DMS114 treated with DMSO at 0.1 percent for 48 hours (cell line): Measurements from ENCODE around the gene SLU7.
A peak's percentile ranks its signal among the peaks of the same experiment; 100 is the strongest.

Experiments
- DNase-seq: peaks from one replicate; lab custom pipeline; 2025; ENCODE audit not compliant: unreplicated experiment; lab: John Stamatoyannopoulos, UW

The SLU7 gene

DNA sequence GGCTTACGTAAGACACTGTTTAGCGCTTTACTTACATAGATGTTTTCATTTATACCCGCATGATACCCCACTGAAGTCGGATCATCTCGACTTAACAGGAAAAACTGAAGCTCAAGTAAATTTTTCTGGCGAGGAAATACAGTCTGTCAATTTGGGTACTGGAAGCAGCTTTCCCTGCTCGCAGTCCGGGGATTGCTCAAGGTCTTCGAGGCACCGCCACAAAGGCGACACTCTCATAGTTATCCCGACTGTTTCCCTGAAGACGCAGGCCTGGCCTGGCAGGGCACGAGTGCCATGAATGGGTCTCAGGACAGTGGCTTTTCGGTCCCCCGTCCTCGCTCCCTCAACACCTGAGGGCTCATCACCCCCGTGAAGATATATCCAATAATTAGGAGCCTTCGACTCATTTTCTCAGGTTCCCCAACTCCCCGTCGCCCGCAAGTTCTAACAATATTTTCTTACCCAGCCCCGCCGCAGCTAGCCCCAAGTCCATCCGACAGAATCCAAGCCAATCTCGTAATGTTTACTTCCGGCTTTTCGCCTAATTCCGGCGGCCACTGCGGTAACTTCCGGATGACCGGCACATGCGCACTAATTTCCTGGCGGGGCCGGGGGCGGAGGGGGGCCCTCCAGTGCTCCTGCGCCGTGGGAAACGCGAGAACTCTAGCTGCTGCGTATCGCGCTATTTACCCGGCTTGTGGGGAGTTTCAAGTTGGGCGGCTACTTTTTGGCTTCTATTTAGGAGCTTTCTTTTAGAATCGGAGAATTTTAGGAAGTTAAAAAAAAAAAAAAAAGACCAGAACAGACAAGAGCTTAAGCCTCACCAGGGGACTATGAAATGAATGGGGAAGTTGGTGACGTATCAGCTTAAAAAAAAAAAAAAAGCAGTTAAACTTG is at the start of gene SLU7:
TSS of gene SLU7 (minus strand) at position 521 of the 897 bp plus-strand sequence. CDS start 3,787 bp downstream, outside the sequence.
- DNase-seq = peak; percentile 95

DNA sequence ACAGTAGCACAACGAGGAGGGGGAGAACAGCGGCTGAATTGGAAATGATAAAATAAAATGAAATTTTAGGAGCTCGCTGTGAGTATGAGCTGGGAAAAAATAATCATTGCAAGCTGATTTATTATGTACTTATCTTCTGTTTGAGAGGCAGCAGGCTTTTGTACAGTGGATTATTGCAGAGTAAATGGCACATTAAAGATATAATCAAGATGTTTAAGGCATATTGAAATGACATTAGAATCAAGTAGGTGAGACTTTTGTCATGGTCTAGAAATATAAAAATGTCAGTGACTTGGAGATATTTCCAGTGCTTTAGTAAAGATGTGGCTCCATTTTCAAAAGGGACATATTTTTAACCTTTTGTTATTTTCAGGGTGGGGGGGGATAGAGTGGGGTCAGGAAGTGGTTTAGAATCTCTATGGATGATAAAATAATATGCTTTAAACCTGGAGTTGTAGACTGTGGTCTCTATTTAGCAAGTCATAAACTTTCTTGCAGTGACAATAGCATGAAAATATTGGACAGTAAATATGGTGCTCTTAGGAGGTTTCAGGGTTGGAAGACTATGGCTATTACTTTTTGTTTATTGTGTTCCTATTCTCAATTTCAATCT is 49.6 kb upstream of the SLU7 start:
- no peak for DNase-seq

DNA sequence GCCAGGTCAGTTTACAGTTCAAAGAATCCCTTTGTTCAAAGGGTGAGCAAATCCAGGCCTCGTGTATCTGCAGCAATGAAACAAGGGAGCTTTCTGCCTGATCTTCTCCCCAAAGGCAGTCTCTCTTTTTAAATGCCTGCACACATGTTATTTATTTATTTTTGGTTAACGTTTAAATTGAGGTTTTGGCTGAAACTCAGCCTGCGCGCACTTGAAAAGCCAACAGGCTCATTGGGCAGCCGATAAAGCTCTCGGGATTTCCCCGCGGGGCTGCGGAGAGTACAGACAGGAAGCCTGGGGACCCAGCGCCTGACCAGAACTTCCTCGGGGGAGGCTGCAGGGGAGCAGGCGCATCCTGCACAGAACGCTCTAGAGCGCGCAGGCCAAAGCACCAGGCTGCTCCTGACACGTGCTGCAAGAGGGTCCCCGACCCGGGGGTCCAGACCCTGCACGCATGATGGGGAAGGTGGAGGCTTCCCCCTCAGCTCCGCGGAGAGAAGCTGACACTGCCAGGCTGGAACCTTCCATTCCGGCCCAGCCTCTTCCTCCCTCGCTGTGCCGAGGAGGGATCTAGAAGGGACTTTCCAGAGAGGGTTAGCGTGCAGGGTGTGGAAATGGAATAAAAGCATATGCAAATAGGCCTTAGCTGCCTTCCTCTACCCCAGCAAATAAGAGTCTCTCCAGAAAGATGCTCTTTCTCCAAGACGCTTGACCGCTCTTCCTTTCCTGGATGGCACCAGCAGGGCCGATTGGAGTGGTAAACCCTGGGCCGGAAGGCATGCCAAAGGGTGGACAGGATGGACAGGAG is 48.9 kb upstream of the SLU7 start:
- no peak for DNase-seq

DNA sequence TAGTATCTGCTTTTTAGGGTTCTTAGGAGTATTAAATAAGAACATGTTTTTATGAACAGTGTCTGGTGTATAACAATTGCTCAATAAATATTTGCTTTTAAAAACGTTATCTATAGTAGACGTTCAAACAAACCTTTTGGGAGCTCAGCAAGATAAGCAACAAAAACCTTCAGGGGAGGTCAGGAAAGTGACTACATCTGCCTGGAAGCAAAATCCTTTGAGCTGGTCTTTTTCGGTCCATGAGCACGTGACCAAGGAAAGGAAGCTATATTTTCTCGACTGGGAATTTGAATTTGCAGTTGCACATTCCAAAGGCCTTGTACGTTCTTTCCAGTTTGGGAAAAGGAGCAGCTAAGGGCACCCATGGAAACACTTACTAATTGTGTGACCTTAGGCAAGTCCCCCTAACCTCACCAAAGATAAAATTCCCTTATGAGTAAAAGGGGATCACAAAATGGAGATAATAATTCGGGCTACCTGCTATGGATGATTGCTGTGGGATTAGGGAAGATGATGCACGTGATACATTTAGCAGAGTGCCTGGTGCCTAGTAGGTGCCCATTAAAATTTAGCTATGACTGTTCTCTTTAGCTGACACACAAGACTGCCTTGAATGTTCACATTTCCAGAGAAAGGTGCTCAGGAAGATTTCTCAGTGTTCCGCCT is 48.1 kb upstream of the SLU7 start:
- no peak for DNase-seq

DNA sequence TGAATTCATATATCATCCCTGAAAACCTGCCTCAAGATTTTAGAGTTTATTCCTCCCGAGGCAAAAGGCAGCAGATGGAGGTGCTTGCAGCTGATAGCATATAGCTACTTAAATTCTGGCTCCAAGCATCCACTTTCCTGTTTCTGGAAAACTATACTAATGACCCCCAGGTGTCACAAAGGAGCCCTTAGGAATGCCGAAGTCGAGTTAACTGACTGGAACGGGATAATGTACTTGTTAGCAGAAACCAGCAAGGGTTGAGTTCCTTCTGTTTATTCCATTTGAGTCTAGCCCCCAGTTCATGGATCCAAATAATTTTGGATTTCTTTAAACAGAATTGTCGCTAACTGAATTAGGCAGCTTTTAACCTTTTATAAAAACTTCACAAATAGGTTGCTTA is 47.2 kb upstream of the SLU7 start:
- no peak for DNase-seq

DNA sequence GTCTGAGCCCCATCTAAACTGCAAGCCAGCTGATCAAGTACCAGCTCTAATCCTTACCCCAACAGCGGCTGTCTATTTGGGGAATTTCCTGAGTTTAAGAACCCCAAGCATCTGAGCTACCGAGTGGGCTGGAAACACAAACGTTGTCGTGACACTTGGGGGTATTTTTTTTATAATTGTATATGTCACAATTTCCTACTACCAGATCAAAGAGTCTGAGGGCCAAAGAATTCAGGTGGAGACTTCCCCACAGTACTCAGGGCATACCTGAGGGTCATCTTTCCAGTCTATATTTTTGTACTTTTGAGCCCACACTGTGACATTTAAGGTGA is 45.6 kb upstream of the SLU7 start:
- DNase-seq = no peak

DNA sequence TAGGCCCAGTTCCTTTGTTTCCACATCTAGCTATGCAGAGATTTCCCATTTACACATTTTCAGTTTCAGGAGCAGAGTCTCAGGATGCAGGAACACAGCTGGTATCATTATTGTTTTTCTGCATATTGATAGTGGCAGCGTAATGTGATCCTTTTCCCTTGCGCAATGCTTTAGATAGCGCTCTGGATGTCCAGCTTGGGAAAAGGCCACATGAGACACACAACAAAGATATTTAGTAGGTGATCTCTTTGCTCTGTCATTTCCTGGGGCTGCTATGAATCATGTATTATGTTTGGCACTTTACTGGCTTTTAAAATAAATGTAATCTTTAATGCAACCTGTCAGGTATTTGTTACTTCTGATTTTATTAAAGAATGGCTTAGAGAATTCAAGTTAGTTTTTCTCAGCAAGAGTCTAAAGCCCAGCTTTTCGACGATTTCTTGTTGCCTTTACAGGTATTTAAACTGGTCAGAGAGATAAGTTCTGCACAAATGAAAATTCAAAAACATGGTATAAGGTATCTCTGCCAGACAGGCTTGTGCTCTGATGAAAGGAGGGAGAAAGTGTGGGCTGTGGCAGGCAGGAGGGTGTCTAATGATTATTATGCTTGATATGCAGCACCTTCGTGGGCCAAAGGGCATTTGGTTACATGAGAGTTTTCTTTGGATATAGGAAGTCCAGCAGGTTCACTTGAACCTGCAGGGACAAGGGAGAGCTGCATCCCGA is 45.0 kb upstream of the SLU7 start:
- no peak for DNase-seq

DNA sequence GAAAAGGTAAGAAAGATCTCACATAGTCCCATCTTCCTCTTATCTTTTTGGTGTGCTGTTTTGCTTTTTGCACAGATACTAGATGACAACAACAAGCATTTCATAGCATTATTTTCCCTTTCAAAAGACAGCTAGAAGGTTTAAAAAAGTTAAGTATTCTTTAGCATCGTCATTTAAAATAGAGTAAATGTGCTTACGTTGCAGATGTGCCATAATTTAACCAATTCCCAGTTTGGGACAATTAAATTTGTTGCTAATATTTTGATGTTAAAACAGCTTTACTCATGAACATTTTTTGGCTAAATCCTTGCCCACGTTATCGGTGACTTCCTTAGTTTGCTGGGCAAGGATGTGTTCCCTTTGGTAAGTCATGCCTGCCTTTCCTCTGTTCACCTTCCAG is 44.3 kb upstream of the SLU7 start:
- DNase-seq = no peak

DNA sequence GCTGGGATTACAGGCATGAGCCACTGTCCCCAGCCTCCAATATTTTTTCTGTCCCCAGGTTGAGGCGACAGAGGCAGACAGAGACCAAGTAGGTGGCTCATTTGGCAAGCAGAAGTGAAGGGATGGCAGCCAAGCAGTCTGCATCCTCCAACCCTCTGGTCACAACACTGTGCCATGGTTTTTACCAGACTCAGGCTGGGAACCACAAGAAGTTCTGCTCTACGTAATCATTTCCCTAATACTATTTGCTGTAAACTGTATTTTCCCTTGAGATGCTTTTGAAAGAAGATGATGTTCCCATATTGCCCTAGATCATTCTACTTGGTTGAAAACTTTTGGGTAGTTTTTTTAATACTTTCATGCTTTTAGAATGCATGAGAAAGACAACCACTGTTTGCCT is 43.3 kb upstream of the SLU7 start:
- DNase-seq = no peak

DNA sequence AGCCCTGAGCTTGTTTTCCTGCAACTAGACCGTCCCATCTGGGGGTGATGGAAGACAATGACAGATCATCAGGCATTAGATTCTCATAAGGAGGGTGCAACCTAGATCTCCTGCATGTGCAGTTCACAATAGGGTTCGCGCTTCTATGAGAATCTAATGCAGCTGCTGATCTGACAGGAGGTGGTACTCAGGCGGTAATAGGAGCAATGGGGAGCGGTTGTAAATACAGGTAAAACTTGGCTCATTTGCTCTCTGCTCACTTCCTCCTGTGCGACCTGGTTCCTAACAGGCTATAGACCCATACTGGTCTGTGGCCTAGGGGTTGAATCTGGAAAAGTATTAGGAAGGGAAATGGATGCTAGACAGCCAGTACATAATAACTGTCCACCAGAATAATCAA is 42.5 kb upstream of the SLU7 start:
- no peak for DNase-seq

DNA sequence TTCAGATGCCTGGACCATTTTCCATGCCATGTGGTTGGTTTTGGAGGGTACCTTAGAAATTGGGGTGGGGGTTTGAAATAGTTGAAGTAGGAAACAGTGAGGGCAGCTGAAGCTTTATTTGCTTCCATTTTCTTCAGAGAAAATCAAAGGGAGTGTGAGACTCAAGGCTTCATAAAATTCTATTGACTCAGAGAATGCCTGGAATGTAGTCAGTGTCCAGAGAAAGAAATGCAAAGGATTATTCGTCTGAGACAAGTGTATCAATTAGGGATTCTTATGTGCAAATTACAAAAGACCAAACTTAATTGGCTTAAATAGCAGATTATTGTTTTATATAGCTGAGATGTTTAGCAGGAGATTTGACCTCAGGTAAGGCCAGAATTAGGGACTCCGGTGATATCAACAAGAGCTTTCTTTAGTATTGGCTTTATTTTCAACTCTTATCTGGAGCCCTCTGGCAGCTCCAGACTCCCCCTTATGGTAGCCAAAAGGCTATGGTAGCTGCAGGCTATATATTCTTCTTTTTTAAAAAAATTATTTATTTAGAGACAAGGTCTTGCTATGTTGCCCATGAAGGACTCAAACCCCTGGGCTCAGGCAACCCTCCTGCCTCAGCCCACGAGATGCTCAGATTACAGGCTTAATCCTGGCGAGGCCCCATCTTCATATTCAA is 41.6 kb upstream of the SLU7 start:
- no peak for DNase-seq

DNA sequence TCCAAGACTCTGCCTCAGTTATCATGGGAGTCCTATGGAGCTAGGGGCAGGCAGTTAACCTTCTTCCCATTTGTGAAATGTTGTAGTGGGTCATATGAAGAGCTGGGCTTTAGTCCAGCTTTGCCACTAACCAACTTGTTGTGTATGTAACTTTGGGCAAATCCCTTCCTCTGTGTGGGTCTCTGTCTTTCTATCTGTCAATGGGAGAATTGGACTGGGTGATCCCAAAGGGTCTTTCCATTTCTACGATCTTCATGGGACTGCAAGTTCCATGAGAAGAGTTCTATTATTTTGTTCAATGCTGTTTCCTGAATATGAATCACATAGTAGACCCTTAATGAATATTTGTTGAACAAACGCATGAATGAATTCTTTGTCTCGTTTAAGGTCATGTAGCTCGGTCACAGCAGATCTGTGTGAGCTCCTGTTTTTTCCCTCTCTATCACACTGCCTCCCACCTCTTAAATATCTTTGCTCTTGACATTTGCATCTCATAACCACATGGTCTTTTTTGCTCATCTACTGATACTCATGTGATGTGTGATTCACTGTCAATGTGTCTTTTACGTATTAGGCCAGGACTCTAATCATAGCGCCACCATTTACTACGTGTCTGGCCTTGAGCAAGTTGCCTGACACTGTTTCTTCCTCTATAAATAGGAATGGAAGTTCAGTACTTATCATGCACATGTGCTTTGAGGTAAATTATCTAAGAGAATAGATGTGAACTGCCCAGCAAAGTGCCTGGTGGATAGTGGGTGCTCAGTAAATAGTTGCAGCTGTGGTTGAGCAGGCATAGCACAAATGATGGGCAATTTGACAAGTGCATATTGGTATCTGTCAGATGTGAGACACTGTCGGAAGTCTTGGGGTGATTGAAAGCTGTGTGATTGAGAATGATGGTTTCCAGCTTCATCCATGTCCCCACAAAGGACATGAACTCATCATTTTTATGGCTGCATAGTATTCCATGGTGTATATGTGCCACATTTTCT is 40.2 kb upstream of the SLU7 start:
- no peak for DNase-seq

DNA sequence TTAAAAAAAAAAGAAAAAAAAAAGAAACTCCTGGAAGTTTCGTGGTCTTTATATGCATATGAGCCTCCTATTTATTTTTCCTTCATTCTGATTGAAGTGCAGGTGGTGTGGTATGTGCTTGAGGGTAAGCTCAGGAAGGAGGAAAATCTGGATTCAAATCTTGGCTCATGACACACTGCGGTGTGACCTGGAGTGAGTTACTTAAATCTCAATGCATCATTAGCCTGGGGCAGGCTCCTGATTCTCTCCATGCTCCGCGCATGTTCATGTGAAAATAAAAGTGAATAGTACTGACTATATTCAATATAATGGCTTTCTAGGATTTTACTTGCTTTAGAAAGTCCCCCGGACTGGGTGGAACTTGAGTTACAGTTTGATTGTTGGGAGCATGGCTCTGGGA is 38.4 kb upstream of the SLU7 start:
- DNase-seq = no peak

DNA sequence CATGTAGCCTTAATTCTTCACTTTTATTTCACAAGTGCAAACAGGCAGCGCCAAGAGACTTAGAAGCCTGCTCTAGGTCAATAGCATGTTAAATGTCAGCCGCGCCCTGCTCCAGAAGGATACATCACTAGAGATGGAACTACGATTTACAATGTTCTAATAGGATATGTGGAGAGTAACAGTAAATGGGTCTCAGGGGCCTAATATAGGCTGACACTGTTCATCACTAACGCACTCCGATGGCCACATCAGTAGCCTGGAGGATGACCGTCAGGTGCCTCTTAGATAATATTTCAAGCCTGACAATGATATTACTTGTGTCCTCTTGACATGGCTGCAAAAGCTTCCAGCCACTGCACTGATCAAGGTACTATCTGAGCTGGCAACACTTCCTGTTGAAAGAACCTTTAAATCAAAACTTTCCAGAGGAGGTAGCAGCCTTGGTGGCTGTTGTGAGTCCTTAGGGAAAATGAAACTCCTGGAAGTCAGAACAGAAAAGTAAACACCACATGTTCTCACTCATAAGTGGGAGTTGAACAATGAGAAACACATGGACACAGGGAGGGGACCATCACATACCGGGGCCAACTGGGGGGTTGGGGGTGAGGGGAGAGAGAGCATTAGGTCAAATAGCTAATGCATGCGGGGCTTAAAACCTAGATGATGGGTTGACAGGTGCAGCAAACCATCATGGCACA is 37.7 kb upstream of the SLU7 start:
- no peak for DNase-seq

DNA sequence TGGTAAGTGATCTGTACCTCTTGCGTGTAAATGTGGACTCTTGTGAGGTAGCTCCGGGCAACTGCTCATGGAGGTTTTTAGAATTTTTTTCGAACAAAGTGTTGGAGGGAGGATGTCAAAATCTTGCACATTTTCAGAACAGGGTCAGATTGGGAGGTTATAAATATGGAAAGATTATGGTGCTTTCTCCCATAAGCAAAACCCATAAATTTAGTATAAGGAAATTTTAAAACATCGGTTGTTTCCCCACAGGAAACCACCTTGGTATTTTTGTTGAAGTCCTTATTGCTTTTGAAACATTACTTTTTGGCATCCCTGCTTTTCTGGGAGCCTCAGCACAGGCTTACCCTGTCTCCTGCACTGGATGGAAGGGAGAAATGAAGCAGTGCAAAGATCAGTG is 36.7 kb upstream of the SLU7 start:
- DNase-seq = no peak

DNA sequence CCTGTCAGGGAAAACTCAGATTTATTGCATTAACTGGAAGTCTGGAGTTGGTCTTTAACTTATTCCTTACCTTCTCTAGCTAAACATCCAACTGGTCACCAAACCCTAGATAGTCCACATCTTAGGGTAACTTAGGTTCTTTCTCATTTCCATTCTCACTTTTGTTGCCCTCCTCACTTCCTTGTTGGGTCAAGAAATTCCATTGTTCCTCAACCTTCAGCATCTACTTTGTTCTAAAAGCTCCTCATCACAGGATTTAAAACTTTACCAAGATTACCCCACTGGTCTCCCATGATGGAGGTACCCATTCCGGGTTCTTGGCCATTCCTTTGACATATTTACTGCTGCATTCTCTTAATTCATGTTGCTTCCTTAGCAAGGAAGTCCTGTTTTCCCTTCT is 34.9 kb upstream of the SLU7 start:
- no peak for DNase-seq

DNA sequence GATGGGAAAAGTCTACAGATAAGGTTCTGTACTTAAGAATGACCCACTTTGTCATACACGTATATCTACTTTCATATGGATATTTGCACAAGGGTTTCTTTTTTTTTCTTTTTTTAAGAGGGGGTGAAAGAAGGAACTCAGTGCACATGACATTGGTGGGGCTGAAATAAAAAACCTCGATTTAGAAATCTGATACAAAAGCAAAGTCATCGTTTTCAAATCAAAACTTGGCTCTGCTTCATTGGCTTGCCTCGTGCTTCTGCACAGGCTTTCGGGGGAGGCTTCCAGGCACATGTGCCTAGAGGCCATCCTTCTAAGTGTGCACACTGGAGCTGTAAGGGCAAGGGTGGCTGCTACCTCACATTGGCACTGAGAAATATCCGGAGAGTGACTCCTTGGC is 33.9 kb upstream of the SLU7 start:
- DNase-seq = no peak

DNA sequence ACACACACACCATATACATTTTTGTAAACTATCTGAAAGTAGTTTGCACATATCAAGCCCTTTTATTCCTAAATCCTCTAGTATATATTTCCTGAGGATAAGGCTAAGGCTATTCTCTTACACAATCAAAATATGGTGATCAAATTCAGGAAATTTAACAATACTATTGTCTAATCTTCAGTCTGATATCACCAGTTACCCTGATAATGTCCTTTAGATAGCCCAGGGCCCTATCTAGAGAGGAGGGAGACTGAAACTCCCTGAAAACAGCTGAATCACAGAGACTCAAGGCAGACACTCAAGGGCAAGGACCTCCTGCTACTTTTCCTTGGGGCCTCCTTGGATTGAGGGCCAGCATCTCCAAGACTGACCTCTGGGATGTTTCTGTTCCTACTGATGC is 33.2 kb upstream of the SLU7 start:
- DNase-seq = no peak
